Panc1 (cell line): ENCODE measurements around the gene IRF3. TPM values are rescaled to one million over a fixed set of nuclear protein-coding genes. Genes with fewer than 3 reads are reported as not detected.

Source experiments
- ATAC-seq: fragments of 200-7000 bp; cut with Tn5 transposase; 2 replicates; pipeline ENCODE4 v1.9.1; 2020; ENCODE audit warnings: mild to moderate bottlenecking, moderate library complexity
- BruUV-seq: library from RNA; stranded (reverse); fragments of 400-500 nt; replicated peaks from 2 replicates; lab custom pipeline; 2021; lab: Mats Ljungman, UMichigan
- CTCF ChIA-PET: fragments of 300-600 bp; sonication (Branson Sonifier 250); formaldehyde crosslinking; loops from one replicate; lab custom pipeline; 2022; ENCODE audit warnings: antibody characterized with exemption; lab: Charles Lee
- POLR2A ChIA-PET: fragments of 300-600 bp; sonication (Branson Sonifier 250); formaldehyde crosslinking; loops from one replicate; lab custom pipeline; 2022; ENCODE audit warnings: antibody characterized with exemption; lab: Charles Lee
- DNase-seq: peaks from one replicate; pipeline ENCODE4 v3.0.0-alpha.2; 2010; ENCODE audit warnings: low read depth, low spot score
- H3K27ac ChIP-seq: 2 replicates; pipeline ENCODE4 v1.5.1; 2011; ENCODE audit warnings: mild to moderate bottlenecking, low read length, inconsistent platforms
- H3K27me3 ChIP-seq: fragments of 200-500 bp; sonication (Bioruptor generic); 2 replicates; pipeline ENCODE4 v1.6.0; 2014; ENCODE audit warnings: low read length, inconsistent platforms; ENCODE audit not compliant: control insufficient read depth, insufficient read depth
- H3K36me3 ChIP-seq: fragments of 200-500 bp; sonication (Bioruptor generic); 2 replicates; pipeline ENCODE4 v1.5.1; 2014; ENCODE audit warnings: inconsistent platforms, mild to moderate bottlenecking, low read length, moderate library complexity; ENCODE audit not compliant: control insufficient read depth, insufficient read depth
- H3K4me1 ChIP-seq: 2 replicates; pipeline ENCODE4 v1.5.1; 2011; ENCODE audit warnings: inconsistent platforms, mild to moderate bottlenecking, low read length, moderate library complexity; ENCODE audit not compliant: control insufficient read depth, insufficient read depth
- H3K4me3 ChIP-seq, 2 experiments: 2 replicates each; pipeline ENCODE4 v1.5.1; 2011 to 2012; ENCODE audit warnings: low read depth in 2 of 2, low read length in 2 of 2, mild to moderate bottlenecking in 2 of 2, inconsistent platforms in 1 of 2, moderate library complexity in 1 of 2
- H3K9me3 ChIP-seq: fragments of 200-500 bp; sonication (Bioruptor generic); 2 replicates; pipeline ENCODE4 v1.5.1; 2014; ENCODE audit warnings: low read depth, mild to moderate bottlenecking, inconsistent platforms, low read length, moderate library complexity; ENCODE audit not compliant: control insufficient read depth, insufficient read depth
- POLR2AphosphoS5 ChIP-seq: IDR thresholded peaks from 2 replicates; pipeline ENCODE4 v1.6.1; 2012; ENCODE audit warnings: mild to moderate bottlenecking, low read depth, low read length, moderate library complexity
- SIN3A ChIP-seq: IDR thresholded peaks from 2 replicates; pipeline ENCODE4 v1.6.1; 2012; ENCODE audit warnings: low read depth, mild to moderate bottlenecking, low read length, moderate library complexity, borderline replicate concordance; ENCODE audit not compliant: insufficient read depth
- TCF7L2 ChIP-seq: IDR thresholded peaks from 2 replicates; pipeline ENCODE4 v1.6.1; 2011; ENCODE audit warnings: mild to moderate bottlenecking, low read depth, low read length, inconsistent platforms
- in situ Hi-C: cut with HindIII; loops from 2 replicates; pipeline ENCODE4 v1.10.0; 2016; ENCODE audit warnings: low sequenced_read_pairs, low pct_unique_long_range_greater_than_20kb
- intact Hi-C: fragments of 100-400 bp; cut with micrococcal nuclease; formaldehyde crosslinking; loops from one replicate; pipeline ENCODE4 v1.10.0; 2022; ENCODE audit not compliant: unreplicated experiment
- total RNA-seq: library from RNA; stranded (reverse); gene quantifications from one replicate; pipeline ENCODE4 v1.2.1, GENCODE V29; 2021; ENCODE audit not compliant: unreplicated experiment
- TF ChIP-seq, protein P1 (sequence below): fragments of 450-650 bp; IDR thresholded peaks from 2 replicates; pipeline ENCODE4 v1.5.1; 2017; ENCODE audit warnings: mild to moderate bottlenecking
- TF ChIP-seq, protein P2 (sequence below), 2 experiments: IDR thresholded peaks; 2 replicates each; pipeline ENCODE4 v1.6.1; 2011 to 2012; ENCODE audit warnings: low read depth in 2 of 2, control low read depth in 1 of 2, low read length in 1 of 2, mild to moderate bottlenecking in 1 of 2, moderate library complexity in 1 of 2; ENCODE audit not compliant: insufficient read depth in 1 of 2

IRF3 gene
- total RNA-seq, 1 experiment from 2014 or later: 109 TPM

DNA sequence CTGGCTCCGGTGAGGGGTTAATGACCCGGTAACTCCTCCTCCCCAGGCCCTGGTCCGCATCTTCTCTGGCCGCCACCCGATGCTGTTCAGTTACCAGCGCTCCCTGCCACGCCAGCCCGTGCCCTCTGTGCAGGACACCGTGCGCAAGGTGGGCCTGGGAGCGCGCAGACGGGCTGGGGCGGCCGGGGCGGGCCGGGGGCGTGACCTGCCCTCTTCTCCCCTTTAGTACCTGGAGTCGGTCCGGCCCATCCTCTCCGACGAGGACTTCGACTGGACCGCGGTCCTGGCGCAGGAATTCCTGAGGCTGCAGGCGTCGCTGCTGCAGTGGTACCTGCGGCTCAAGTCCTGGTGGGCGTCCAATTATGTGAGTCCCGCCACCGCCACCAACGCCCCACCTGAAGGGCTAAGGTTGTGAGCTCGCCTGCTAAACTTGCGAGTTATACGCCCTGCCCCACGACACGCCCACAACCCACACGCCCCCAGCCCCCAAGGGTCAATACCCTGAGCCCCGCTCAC lies 35.7 kb upstream of the IRF3 start:
- H3K27ac ChIP-seq: no peak overlapping the region
- DNase-seq (no peak), ATAC-seq (peak; percentile 74; the same call in 1 of the 2 replicates)
- H3K27me3 ChIP-seq: no peaks in the 10 kb centered on the region
- BruUV-seq: no TSS peak
- ChIA-PET CTCF (no interaction called here), POLR2A (no interaction called here)
- no peak overlapping the region for H3K4me3 ChIP-seq
- intact Hi-C loops: no loop called here
- TF ChIP-seq TCF7L2: no peak
- no peak for TF ChIP-seq SIN3A
- no peak for TF ChIP-seq POLR2AphosphoS5
- TF ChIP-seq, protein P1, sequence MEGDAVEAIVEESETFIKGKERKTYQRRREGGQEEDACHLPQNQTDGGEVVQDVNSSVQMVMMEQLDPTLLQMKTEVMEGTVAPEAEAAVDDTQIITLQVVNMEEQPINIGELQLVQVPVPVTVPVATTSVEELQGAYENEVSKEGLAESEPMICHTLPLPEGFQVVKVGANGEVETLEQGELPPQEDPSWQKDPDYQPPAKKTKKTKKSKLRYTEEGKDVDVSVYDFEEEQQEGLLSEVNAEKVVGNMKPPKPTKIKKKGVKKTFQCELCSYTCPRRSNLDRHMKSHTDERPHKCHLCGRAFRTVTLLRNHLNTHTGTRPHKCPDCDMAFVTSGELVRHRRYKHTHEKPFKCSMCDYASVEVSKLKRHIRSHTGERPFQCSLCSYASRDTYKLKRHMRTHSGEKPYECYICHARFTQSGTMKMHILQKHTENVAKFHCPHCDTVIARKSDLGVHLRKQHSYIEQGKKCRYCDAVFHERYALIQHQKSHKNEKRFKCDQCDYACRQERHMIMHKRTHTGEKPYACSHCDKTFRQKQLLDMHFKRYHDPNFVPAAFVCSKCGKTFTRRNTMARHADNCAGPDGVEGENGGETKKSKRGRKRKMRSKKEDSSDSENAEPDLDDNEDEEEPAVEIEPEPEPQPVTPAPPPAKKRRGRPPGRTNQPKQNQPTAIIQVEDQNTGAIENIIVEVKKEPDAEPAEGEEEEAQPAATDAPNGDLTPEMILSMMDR: no peak
- TF ChIP-seq, protein P2, sequence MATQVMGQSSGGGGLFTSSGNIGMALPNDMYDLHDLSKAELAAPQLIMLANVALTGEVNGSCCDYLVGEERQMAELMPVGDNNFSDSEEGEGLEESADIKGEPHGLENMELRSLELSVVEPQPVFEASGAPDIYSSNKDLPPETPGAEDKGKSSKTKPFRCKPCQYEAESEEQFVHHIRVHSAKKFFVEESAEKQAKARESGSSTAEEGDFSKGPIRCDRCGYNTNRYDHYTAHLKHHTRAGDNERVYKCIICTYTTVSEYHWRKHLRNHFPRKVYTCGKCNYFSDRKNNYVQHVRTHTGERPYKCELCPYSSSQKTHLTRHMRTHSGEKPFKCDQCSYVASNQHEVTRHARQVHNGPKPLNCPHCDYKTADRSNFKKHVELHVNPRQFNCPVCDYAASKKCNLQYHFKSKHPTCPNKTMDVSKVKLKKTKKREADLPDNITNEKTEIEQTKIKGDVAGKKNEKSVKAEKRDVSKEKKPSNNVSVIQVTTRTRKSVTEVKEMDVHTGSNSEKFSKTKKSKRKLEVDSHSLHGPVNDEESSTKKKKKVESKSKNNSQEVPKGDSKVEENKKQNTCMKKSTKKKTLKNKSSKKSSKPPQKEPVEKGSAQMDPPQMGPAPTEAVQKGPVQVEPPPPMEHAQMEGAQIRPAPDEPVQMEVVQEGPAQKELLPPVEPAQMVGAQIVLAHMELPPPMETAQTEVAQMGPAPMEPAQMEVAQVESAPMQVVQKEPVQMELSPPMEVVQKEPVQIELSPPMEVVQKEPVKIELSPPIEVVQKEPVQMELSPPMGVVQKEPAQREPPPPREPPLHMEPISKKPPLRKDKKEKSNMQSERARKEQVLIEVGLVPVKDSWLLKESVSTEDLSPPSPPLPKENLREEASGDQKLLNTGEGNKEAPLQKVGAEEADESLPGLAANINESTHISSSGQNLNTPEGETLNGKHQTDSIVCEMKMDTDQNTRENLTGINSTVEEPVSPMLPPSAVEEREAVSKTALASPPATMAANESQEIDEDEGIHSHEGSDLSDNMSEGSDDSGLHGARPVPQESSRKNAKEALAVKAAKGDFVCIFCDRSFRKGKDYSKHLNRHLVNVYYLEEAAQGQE (IDR thresholded peaks at IDR 0.05; ENCODE audit: insufficient read depth in 1 of 2, low read depth in 2 of 2, low read length in 1 of 2): no peak
- in situ Hi-C loops: no loop called here
- no peaks in the 10 kb centered on the region for H3K9me3 ChIP-seq
- H3K4me1 ChIP-seq: no peaks in the 10 kb centered on the region
- no peaks in the 10 kb centered on the region for H3K36me3 ChIP-seq

DNA sequence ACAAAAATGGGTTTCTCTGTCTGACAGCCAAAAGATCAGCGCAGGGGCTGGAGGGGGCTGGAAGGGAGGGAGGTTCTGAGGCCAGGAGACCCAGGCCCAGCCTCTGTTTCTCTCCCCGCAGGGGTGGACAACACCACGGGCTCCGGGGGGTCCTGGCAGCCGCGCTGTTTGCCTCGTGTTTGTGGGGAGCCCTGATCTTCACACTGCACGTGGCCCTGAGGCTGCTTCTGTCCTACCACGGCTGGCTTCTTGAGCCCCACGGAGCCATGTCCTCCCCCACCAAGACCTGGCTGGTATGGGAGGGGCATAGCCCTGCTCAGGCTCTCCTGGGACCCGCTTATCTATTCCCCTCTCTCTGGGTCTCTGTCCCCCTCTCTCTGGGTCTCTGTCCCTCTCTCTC lies 34.9 kb upstream of the IRF3 start:
- intact Hi-C loops: no loop called here
- TF ChIP-seq, protein P1: no peak
- TF ChIP-seq SIN3A: no peak
- TF ChIP-seq, protein P2 (IDR thresholded peaks at IDR 0.05; ENCODE audit: insufficient read depth in 1 of 2, low read depth in 2 of 2, low read length in 1 of 2): no peak
- no peak for TF ChIP-seq TCF7L2
- TF ChIP-seq POLR2AphosphoS5: no peak
- DNase-seq (no peak), ATAC-seq (peak; percentile 76)
- in situ Hi-C loops: no loop called here
- ChIA-PET POLR2A (no interaction called here), CTCF (no interaction called here)
- Histone ChIP-seq H3K4me3 (no peak overlapping the region; a peak in 1 of 4 replicates), H3K4me1 (no peaks in the 10 kb centered on the region), H3K27ac (no peak overlapping the region), H3K36me3 (no peaks in the 10 kb centered on the region), H3K27me3 (no peaks in the 10 kb centered on the region), H3K9me3 (no peaks in the 10 kb centered on the region)
- BruUV-seq: no TSS peak
